ENCODE measurements around the gene RPTOR. TPM values are rescaled to one million over a fixed set of nuclear protein-coding genes. Genes with fewer than 3 reads are reported as not detected.

RPTOR gene
- total RNA-seq, 1 experiment from 2014 or later: 25.1 TPM

- Histone ChIP-seq H3K27me3 (ENCODE audit: insufficient read depth, low read length) (no peaks in the 10 kb centered on the region), H2BK15ac (ENCODE audit: low read depth, low read length) (no peak overlapping the region), H4K5ac (ENCODE audit: insufficient read length, low read depth, low read length) (no peak overlapping the region), H3K14ac (ENCODE audit: insufficient read depth, low read length) (peak overlapping the region; percentile 43; the same call in 1 of the 2 replicates), H2BK120ac (ENCODE audit: low read depth, low read length, poor library complexity, severe bottlenecking) (no peak overlapping the region), H2AFZ (ENCODE audit: low read length) (no peak overlapping the region), H3K79me2 (ENCODE audit: insufficient read depth, low read length) (no peaks in the 10 kb centered on the region; the same call in 1 of the 2 replicates), H3T11ph (ENCODE audit: low read length) (no peak overlapping the region), H2BK12ac (ENCODE audit: insufficient read length, low read depth, low read length) (no peak overlapping the region), H2BK5ac (ENCODE audit: insufficient read length, low read length) (no peak overlapping the region), H3K23ac (ENCODE audit: insufficient read length, low read depth, low read length) (no peak overlapping the region), H3K4me1 (ENCODE audit: insufficient read depth, low read length) (peaks cover 5% of the 10 kb centered on the region; the same call in 1 of the 2 replicates), H3K4ac (ENCODE audit: low read depth, low read length) (no peak overlapping the region), H3K9ac (ENCODE audit: extremely low read depth, insufficient read length, low read length) (no peak overlapping the region), H2BK20ac (ENCODE audit: low read depth, low read length, poor library complexity, severe bottlenecking) (no peak overlapping the region), H3K18ac (ENCODE audit: insufficient read length, low read depth, low read length) (no peak overlapping the region), H3K9me3 (ENCODE audit: control insufficient read depth, low read depth, low read length) (no peaks in the 10 kb centered on the region), H4K91ac (ENCODE audit: insufficient read length, low read depth, low read length) (no peak overlapping the region), H3K56ac (ENCODE audit: insufficient read length, low read depth, low read length) (no peak overlapping the region), H3K27ac (ENCODE audit: insufficient read length, low read depth, low read length) (no peak overlapping the region), H3K79me1 (ENCODE audit: insufficient read depth, low read depth, low read length, poor library complexity, severe bottlenecking) (no peaks in the 10 kb centered on the region), H3K4me2 (ENCODE audit: insufficient read depth, insufficient read length, low read length) (no peak overlapping the region), H2AK5ac (ENCODE audit: insufficient read length, low read length) (no peak overlapping the region), H4K20me1 (ENCODE audit: control insufficient read depth, insufficient read depth, insufficient read length) (no peaks in the 10 kb centered on the region), H3K23me2 (ENCODE audit: insufficient read length, low read depth, low read length, poor library complexity, severe bottlenecking) (no peaks in the 10 kb centered on the region), H4K8ac (replicated peaks; ENCODE audit: insufficient read length, low read depth, low read length) (no peak overlapping the region)
- DNase-seq: peak; percentile 31
- Mint-ChIP-seq H3K9me3 (no peaks in the 10 kb centered on the region), H3K4me3 (no peak overlapping the region), H3K27me3 (ENCODE audit: low read depth) (no peaks in the 10 kb centered on the region), H3K27ac (peak overlapping the region in 1 of 3 experiments; percentile 80; a peak in 2 of 7 replicates), H3K4me1 (peaks cover 21% of the 10 kb centered on the region in 2 experiments), H3K36me3 (ENCODE audit: insufficient read depth in 1 of 3, low read depth in 3 of 3) (no peaks in the 10 kb centered on the region; a peak in 1 of 7 replicates)
- WGBS (ENCODE audit: extremely low coverage, insufficient read length, low lambda C conversion rate): no CpG with 5 or more reads among the region's 3 CpGs
- no peak for TF ChIP-seq CTCF (conservative IDR thresholded peaks at IDR 0.05)
These were observed 135.2 kb downstream of the RPTOR start for GRCh38 chr17:80679816-80680215.

Measured in H9 (cell line).